ENCODE data around the gene HOXC6. TPM values are rescaled to one million over a fixed set of nuclear protein-coding genes. Genes with fewer than 3 reads are reported as not detected.

The HOXC6 gene
- polyA plus RNA-seq, 4 donors = 1.5 to 10.4 (median 1.9) TPM; not detected in 1

GRCh38 chr12:54004841-54005530, 23.3 kb upstream of the HOXC6 start:
- no peak for DNase-seq
- Histone ChIP-seq H3K4me1 (ENCODE audit: control insufficient read depth in 3 of 3, insufficient read depth in 2 of 3, low read depth in 1 of 3, low read length in 2 of 3) (peaks cover 0 to 26% (median 0%) of the 10 kb centered on the region in 3 donors), H3K4me3 (ENCODE audit: low read depth in 1 of 3, low read length in 3 of 3) (no peak overlapping the region), H3K27me3 (ENCODE audit: control insufficient read depth in 3 of 3, insufficient read depth in 3 of 3, low read length in 3 of 3) (peaks cover 6 to 99% (median 80%) of the 10 kb centered on the region in 3 donors), H3K27ac (ENCODE audit: low read depth in 1 of 3, low read length in 2 of 3) (no peak overlapping the region), H3K9me3 (ENCODE audit: control insufficient read depth in 2 of 2, insufficient read depth in 1 of 2, low read depth in 1 of 2, low read length in 1 of 2) (peaks cover 0 to 2% of the 10 kb centered on the region in 2 donors), H3K36me3 (ENCODE audit: control insufficient read depth in 3 of 3, insufficient read depth in 2 of 3, low read depth in 1 of 3, low read length in 3 of 3) (no peaks in the 10 kb centered on the region)
- FAIRE-seq = no peak
- WGBS, 3 donors = 6 to 17% (median 9%) methylated on average over 31 of the region's 31 CpGs

- no peak overlapping the region for H3K4me3 ChIP-seq (ENCODE audit: low read depth in 1 of 3, low read length in 3 of 3)
- H3K4me1 ChIP-seq (ENCODE audit: control insufficient read depth in 3 of 3, insufficient read depth in 2 of 3, low read depth in 1 of 3, low read length in 2 of 3) = peaks cover 0 to 22% (median 0%) of the 10 kb centered on the region in 3 donors
- H3K27me3 ChIP-seq (ENCODE audit: control insufficient read depth in 3 of 3, insufficient read depth in 3 of 3, low read length in 3 of 3) = peaks cover 6 to 99% (median 80%) of the 10 kb centered on the region in 3 donors
- no peaks in the 10 kb centered on the region for H3K36me3 ChIP-seq (ENCODE audit: control insufficient read depth in 3 of 3, insufficient read depth in 2 of 3, low read depth in 1 of 3, low read length in 3 of 3)
- no peak overlapping the region for H3K27ac ChIP-seq (ENCODE audit: low read depth in 1 of 3, low read length in 2 of 3)
- no peak for DNase-seq
- peaks cover 0 to 2% of the 10 kb centered on the region in 2 donors for H3K9me3 ChIP-seq (ENCODE audit: control insufficient read depth in 2 of 2, insufficient read depth in 1 of 2, low read depth in 1 of 2, low read length in 1 of 2)
- WGBS, 3 donors = 3 to 8% (median 5%) methylated on average over 26 of the region's 26 CpGs
- no peak for FAIRE-seq
Measured at GRCh38 chr12:54005531-54005852, 22.7 kb upstream of the HOXC6 start.

GRCh38 chr12:54005853-54006558, 22.2 kb upstream of the HOXC6 start:
- FAIRE-seq (no peak), DNase-seq (peak; percentile 76 to 91)
- H3K4me1 ChIP-seq (ENCODE audit: control insufficient read depth in 3 of 3, insufficient read depth in 2 of 3, low read depth in 1 of 3, low read length in 2 of 3) = peaks cover 0 to 24% (median 0%) of the 10 kb centered on the region in 3 donors
- H3K27me3 ChIP-seq (ENCODE audit: control insufficient read depth in 3 of 3, insufficient read depth in 3 of 3, low read length in 3 of 3) = peaks cover 6 to 99% (median 79%) of the 10 kb centered on the region in 3 donors
- H3K4me3 ChIP-seq (ENCODE audit: low read depth in 1 of 3, low read length in 3 of 3) = peak overlapping the region in 2 of 3 donors; percentile 37 to 43
- no peak overlapping the region for H3K27ac ChIP-seq (ENCODE audit: low read depth in 1 of 3, low read length in 2 of 3)
- peaks cover 0 to 2% of the 10 kb centered on the region in 2 donors for H3K9me3 ChIP-seq (ENCODE audit: control insufficient read depth in 2 of 2, insufficient read depth in 1 of 2, low read depth in 1 of 2, low read length in 1 of 2)
- WGBS, 3 donors = 0 to 9% (median 3%) methylated on average over 39 of the region's 39 CpGs
- no peaks in the 10 kb centered on the region for H3K36me3 ChIP-seq (ENCODE audit: control insufficient read depth in 3 of 3, insufficient read depth in 2 of 3, low read depth in 1 of 3, low read length in 3 of 3)

GRCh38 chr12:54006559-54007220, 21.6 kb upstream of the HOXC6 start:
- Histone ChIP-seq H3K27ac (ENCODE audit: low read depth in 1 of 3, low read length in 2 of 3) (no peak overlapping the region), H3K4me1 (ENCODE audit: control insufficient read depth in 3 of 3, insufficient read depth in 2 of 3, low read depth in 1 of 3, low read length in 2 of 3) (peaks cover 0 to 25% (median 0%) of the 10 kb centered on the region in 3 donors), H3K9me3 (ENCODE audit: control insufficient read depth in 2 of 2, insufficient read depth in 1 of 2, low read depth in 1 of 2, low read length in 1 of 2) (peaks cover 0 to 2% of the 10 kb centered on the region in 2 donors), H3K36me3 (ENCODE audit: control insufficient read depth in 3 of 3, insufficient read depth in 2 of 3, low read depth in 1 of 3, low read length in 3 of 3) (no peaks in the 10 kb centered on the region), H3K27me3 (ENCODE audit: control insufficient read depth in 3 of 3, insufficient read depth in 3 of 3, low read length in 3 of 3) (peaks cover 6 to 99% (median 77%) of the 10 kb centered on the region in 3 donors), H3K4me3 (ENCODE audit: low read depth in 1 of 3, low read length in 3 of 3) (peak overlapping the region in 2 of 3 donors; percentile 37 to 43)
- DNase-seq (peak in 1 of 2 donors; percentile 72), FAIRE-seq (no peak)
- WGBS, 3 donors = 4 to 32% (median 22%) methylated on average over 22 of the region's 22 CpGs

GRCh38 chr12:54007538-54008259, 20.5 kb upstream of the HOXC6 start:
- peaks cover 6 to 96% (median 72%) of the 10 kb centered on the region in 3 donors for H3K27me3 ChIP-seq (ENCODE audit: control insufficient read depth in 3 of 3, insufficient read depth in 3 of 3, low read length in 3 of 3)
- WGBS, 3 donors = 53 to 66% (median 55%) methylated on average over 2 of the region's 2 CpGs
- no peak for DNase-seq
- no peak overlapping the region for H3K4me3 ChIP-seq (ENCODE audit: low read depth in 1 of 3, low read length in 3 of 3)
- H3K4me1 ChIP-seq (ENCODE audit: control insufficient read depth in 3 of 3, insufficient read depth in 2 of 3, low read depth in 1 of 3, low read length in 2 of 3) = peaks cover 0 to 25% (median 0%) of the 10 kb centered on the region in 3 donors
- H3K27ac ChIP-seq (ENCODE audit: low read depth in 1 of 3, low read length in 2 of 3) = no peak overlapping the region
- no peak for FAIRE-seq
- no peaks in the 10 kb centered on the region for H3K36me3 ChIP-seq (ENCODE audit: control insufficient read depth in 3 of 3, insufficient read depth in 2 of 3, low read depth in 1 of 3, low read length in 3 of 3)
- peaks cover 0 to 2% of the 10 kb centered on the region in 2 donors for H3K9me3 ChIP-seq (ENCODE audit: control insufficient read depth in 2 of 2, insufficient read depth in 1 of 2, low read depth in 1 of 2, low read length in 1 of 2)

- Histone ChIP-seq H3K4me1 (ENCODE audit: control insufficient read depth in 3 of 3, insufficient read depth in 2 of 3, low read depth in 1 of 3, low read length in 2 of 3) (peaks cover 0 to 25% (median 0%) of the 10 kb centered on the region in 3 donors), H3K27ac (ENCODE audit: low read depth in 1 of 3, low read length in 2 of 3) (no peak overlapping the region), H3K4me3 (ENCODE audit: low read depth in 1 of 3, low read length in 3 of 3) (no peak overlapping the region), H3K27me3 (ENCODE audit: control insufficient read depth in 3 of 3, insufficient read depth in 3 of 3, low read length in 3 of 3) (peaks cover 6 to 96% (median 73%) of the 10 kb centered on the region in 3 donors), H3K36me3 (ENCODE audit: control insufficient read depth in 3 of 3, insufficient read depth in 2 of 3, low read depth in 1 of 3, low read length in 3 of 3) (no peaks in the 10 kb centered on the region), H3K9me3 (ENCODE audit: control insufficient read depth in 2 of 2, insufficient read depth in 1 of 2, low read depth in 1 of 2, low read length in 1 of 2) (peaks cover 0 to 2% of the 10 kb centered on the region in 2 donors)
- WGBS, 3 donors = 32 to 45% (median 32%) methylated on average over 2 of the region's 2 CpGs
- DNase-seq (no peak), FAIRE-seq (no peak)
Measured at GRCh38 chr12:54008260-54008552, 20.0 kb upstream of the HOXC6 start.

GRCh38 chr12:54009171-54010052, 18.8 kb upstream of the HOXC6 start:
- Histone ChIP-seq H3K9me3 (ENCODE audit: control insufficient read depth in 2 of 2, insufficient read depth in 1 of 2, low read depth in 1 of 2, low read length in 1 of 2) (peaks cover 0 to 2% of the 10 kb centered on the region in 2 donors), H3K27me3 (ENCODE audit: control insufficient read depth in 3 of 3, insufficient read depth in 3 of 3, low read length in 3 of 3) (peaks cover 10 to 96% (median 74%) of the 10 kb centered on the region in 3 donors), H3K36me3 (ENCODE audit: control insufficient read depth in 3 of 3, insufficient read depth in 2 of 3, low read depth in 1 of 3, low read length in 3 of 3) (no peaks in the 10 kb centered on the region), H3K4me1 (ENCODE audit: control insufficient read depth in 3 of 3, insufficient read depth in 2 of 3, low read depth in 1 of 3, low read length in 2 of 3) (peaks cover 0 to 25% (median 0%) of the 10 kb centered on the region in 3 donors), H3K4me3 (ENCODE audit: low read depth in 1 of 3, low read length in 3 of 3) (peak overlapping the region in 1 of 3 donors; percentile 23), H3K27ac (ENCODE audit: low read depth in 1 of 3, low read length in 2 of 3) (no peak overlapping the region)
- DNase-seq = peak in 1 of 2 donors; percentile 58
- WGBS, 3 donors = 4 to 6% (median 5%) methylated on average over 45 to 51 of the region's 51 CpGs
- no peak for FAIRE-seq
